WTC11 (cell line): Measurements from ENCODE around the gene NR3C1. TPM values are rescaled to one million over a fixed set of nuclear protein-coding genes. Genes with fewer than 3 reads are reported as not detected.

Experiments
- ATAC-seq: fragments of 200-7000 bp; cut with Tn5 transposase; 2 replicates; pipeline ENCODE4 v1.10.0; 2021; ENCODE audit warnings: mild to moderate bottlenecking, moderate library complexity
- CTCF ChIA-PET: fragments of 300-600 bp; sonication (Branson Sonifier 250); formaldehyde crosslinking; loops from one replicate; lab custom pipeline; 2021; ENCODE audit warnings: antibody characterized with exemption; lab: Charles Lee
- POLR2A ChIA-PET: fragments of 350-600 bp; sonication (Branson Sonifier 250); formaldehyde crosslinking; loops from one replicate; lab custom pipeline; 2021; ENCODE audit warnings: antibody characterized with exemption; lab: Charles Lee
- DNase-seq: peaks from one replicate; pipeline ENCODE4 v3.0.0; 2021; ENCODE audit warnings: low spot score
- H3K27ac Mint-ChIP-seq: 2 replicates; pipeline ENCODE4 v1.8.0; 2021; ENCODE audit warnings: mixed read lengths
- H3K27me3 Mint-ChIP-seq: 2 replicates; pipeline ENCODE4 v1.8.0; 2021; ENCODE audit warnings: low read depth, mild to moderate bottlenecking, moderate library complexity, mixed read lengths
- H3K36me3 Mint-ChIP-seq: 2 replicates; pipeline ENCODE4 v1.8.0; 2021; ENCODE audit warnings: mixed read lengths
- H3K4me1 Mint-ChIP-seq: 2 replicates; pipeline ENCODE4 v1.8.0; 2022; ENCODE audit warnings: mixed read lengths
- H3K4me3 Mint-ChIP-seq: 2 replicates; pipeline ENCODE4 v1.8.0; 2021; ENCODE audit warnings: mild to moderate bottlenecking, moderate library complexity, mixed read lengths
- H3K9me3 Mint-ChIP-seq: 2 replicates; pipeline ENCODE4 v1.8.0; 2021; ENCODE audit warnings: mixed read lengths
- ARID4B ChIP-seq: sonication (generic); formaldehyde crosslinking; IDR thresholded peaks from 2 replicates; pipeline ENCODE4 v1.8.0; 2023; ENCODE audit warnings: missing genetic modification reagents, mild to moderate bottlenecking, borderline replicate concordance
- CBFB ChIP-seq: sonication (generic); formaldehyde crosslinking; IDR thresholded peaks from 2 replicates; pipeline ENCODE4 v1.8.1; 2022; ENCODE audit warnings: mild to moderate bottlenecking, low read depth, missing genetic modification reagents
- CREB1 ChIP-seq: sonication (generic); formaldehyde crosslinking; IDR thresholded peaks from 2 replicates; pipeline ENCODE4 v1.8.0; 2023; ENCODE audit warnings: mild to moderate bottlenecking, missing genetic modification reagents
- E2F5 ChIP-seq: sonication (generic); formaldehyde crosslinking; IDR thresholded peaks from 2 replicates; pipeline ENCODE4 v1.8.1; 2022; ENCODE audit warnings: mild to moderate bottlenecking, moderate library complexity, missing genetic modification reagents
- ELF4 ChIP-seq: sonication (generic); formaldehyde crosslinking; IDR thresholded peaks from 2 replicates; pipeline ENCODE4 v1.8.1; 2022; ENCODE audit warnings: low read depth, mild to moderate bottlenecking, moderate library complexity, missing genetic modification reagents
- ESRRA ChIP-seq: sonication (generic); formaldehyde crosslinking; IDR thresholded peaks from 2 replicates; pipeline ENCODE4 v1.8.1; 2022; ENCODE audit warnings: mild to moderate bottlenecking, missing genetic modification reagents, borderline replicate concordance
- ETV6 ChIP-seq: sonication (generic); formaldehyde crosslinking; IDR thresholded peaks from 2 replicates; pipeline ENCODE4 v1.8.1; 2022; ENCODE audit warnings: mild to moderate bottlenecking, missing genetic modification reagents
- HMGA2 ChIP-seq: fragments of 250-450 bp; sonication (Bioruptor Pico); IDR thresholded peaks from 2 replicates; pipeline ENCODE4 v1.4.0; 2021; ENCODE audit warnings: mild to moderate bottlenecking, moderate library complexity
- JAZF1 ChIP-seq: fragments of 250-450 bp; sonication (Bioruptor Pico); IDR thresholded peaks from 2 replicates; pipeline ENCODE4 v1.9.0; 2021; ENCODE audit warnings: moderate library complexity, mild to moderate bottlenecking, inconsistent platforms
- JUN ChIP-seq: sonication (generic); formaldehyde crosslinking; IDR thresholded peaks from 2 replicates; pipeline ENCODE4 v1.8.0; 2023; ENCODE audit warnings: mild to moderate bottlenecking, missing genetic modification reagents
- KAT7 ChIP-seq: sonication (generic); formaldehyde crosslinking; IDR thresholded peaks from 2 replicates; pipeline ENCODE4 v1.8.1; 2023; ENCODE audit warnings: missing genetic modification reagents, mild to moderate bottlenecking, borderline replicate concordance
- RELA ChIP-seq: sonication (generic); formaldehyde crosslinking; IDR thresholded peaks from 2 replicates; pipeline ENCODE4 v1.8.1; 2022; ENCODE audit warnings: missing genetic modification reagents, mild to moderate bottlenecking, borderline replicate concordance
- RORB ChIP-seq: fragments of 250-450 bp; sonication (Bioruptor Pico); IDR thresholded peaks from 2 replicates; pipeline ENCODE4 v1.9.0; 2021; ENCODE audit warnings: mild to moderate bottlenecking
- ZBTB21 ChIP-seq: sonication (generic); formaldehyde crosslinking; IDR thresholded peaks from 2 replicates; pipeline ENCODE4 v1.8.1; 2023; ENCODE audit warnings: mild to moderate bottlenecking, missing genetic modification reagents, borderline replicate concordance
- ZNF121 ChIP-seq: sonication (generic); formaldehyde crosslinking; IDR thresholded peaks from 2 replicates; pipeline ENCODE4 v1.8.0; 2023; ENCODE audit warnings: missing genetic modification reagents
- ZNF219 ChIP-seq: sonication (generic); formaldehyde crosslinking; IDR thresholded peaks from 2 replicates; pipeline ENCODE4 v1.8.0; 2023; ENCODE audit warnings: missing genetic modification reagents, mild to moderate bottlenecking, borderline replicate concordance
- ZNF317 ChIP-seq: sonication (generic); formaldehyde crosslinking; IDR thresholded peaks from 2 replicates; pipeline ENCODE4 v1.8.1; 2023; ENCODE audit warnings: low read depth, mild to moderate bottlenecking, moderate library complexity, missing genetic modification reagents, borderline replicate concordance
- ZNF416 ChIP-seq: fragments of 250-450 bp; sonication (Bioruptor Pico); IDR thresholded peaks from 2 replicates; pipeline ENCODE4 v1.9.0; 2021; ENCODE audit warnings: mild to moderate bottlenecking, inconsistent platforms
- ZSCAN18 ChIP-seq: fragments of 250-450 bp; sonication (Bioruptor Pico); IDR thresholded peaks from 2 replicates; pipeline ENCODE4 v2.1.2; 2022; ENCODE audit warnings: mild to moderate bottlenecking, moderate library complexity
- total RNA-seq: library from RNA; stranded (reverse); gene quantifications from 3 replicates; pipeline ENCODE4 v1.2.3, GENCODE V29; 2021
- TF ChIP-seq, protein P1 (sequence below): fragments of 200-600 bp; IDR thresholded peaks from 2 replicates; pipeline ENCODE4 v1.8.0; 2022; ENCODE audit warnings: antibody characterized with exemption
- TF ChIP-seq, protein P2 (sequence below): sonication (generic); formaldehyde crosslinking; IDR thresholded peaks from 2 replicates; pipeline ENCODE4 v1.8.1; 2022; ENCODE audit warnings: missing genetic modification reagents, borderline replicate concordance
- TF ChIP-seq, protein P3 (sequence below): sonication (generic); formaldehyde crosslinking; IDR thresholded peaks from 2 replicates; pipeline ENCODE4 v1.8.0; 2022; ENCODE audit warnings: mild to moderate bottlenecking, missing genetic modification reagents
- TF ChIP-seq, protein P4 (sequence below): sonication (generic); formaldehyde crosslinking; IDR thresholded peaks from 2 replicates; pipeline ENCODE4 v1.8.1; 2023; ENCODE audit warnings: mild to moderate bottlenecking, missing genetic modification reagents, moderate library complexity

The NR3C1 gene
- total RNA-seq, 1 experiment from 2014 or later = 15.0 TPM

GRCh38 chr5:143435210-143435657 is 31.7 kb upstream of the NR3C1 start:
- peak overlapping the region; percentile 38 for H3K27ac Mint-ChIP-seq
- H3K4me3 Mint-ChIP-seq = peak overlapping the region; percentile 21; the same call in 1 of the 2 replicates
- no peaks in the 10 kb centered on the region for H3K36me3 Mint-ChIP-seq
- ATAC-seq (no peak), DNase-seq (no peak)
- peaks cover 22% of the 10 kb centered on the region for H3K4me1 Mint-ChIP-seq
- no peaks in the 10 kb centered on the region for H3K27me3 Mint-ChIP-seq
- no peaks in the 10 kb centered on the region for H3K9me3 Mint-ChIP-seq
- TF ChIP-seq ARID4B = no peak
- no peak for TF ChIP-seq ZNF121 (CRISPR knock-in tag)
- TF ChIP-seq, protein P1, sequence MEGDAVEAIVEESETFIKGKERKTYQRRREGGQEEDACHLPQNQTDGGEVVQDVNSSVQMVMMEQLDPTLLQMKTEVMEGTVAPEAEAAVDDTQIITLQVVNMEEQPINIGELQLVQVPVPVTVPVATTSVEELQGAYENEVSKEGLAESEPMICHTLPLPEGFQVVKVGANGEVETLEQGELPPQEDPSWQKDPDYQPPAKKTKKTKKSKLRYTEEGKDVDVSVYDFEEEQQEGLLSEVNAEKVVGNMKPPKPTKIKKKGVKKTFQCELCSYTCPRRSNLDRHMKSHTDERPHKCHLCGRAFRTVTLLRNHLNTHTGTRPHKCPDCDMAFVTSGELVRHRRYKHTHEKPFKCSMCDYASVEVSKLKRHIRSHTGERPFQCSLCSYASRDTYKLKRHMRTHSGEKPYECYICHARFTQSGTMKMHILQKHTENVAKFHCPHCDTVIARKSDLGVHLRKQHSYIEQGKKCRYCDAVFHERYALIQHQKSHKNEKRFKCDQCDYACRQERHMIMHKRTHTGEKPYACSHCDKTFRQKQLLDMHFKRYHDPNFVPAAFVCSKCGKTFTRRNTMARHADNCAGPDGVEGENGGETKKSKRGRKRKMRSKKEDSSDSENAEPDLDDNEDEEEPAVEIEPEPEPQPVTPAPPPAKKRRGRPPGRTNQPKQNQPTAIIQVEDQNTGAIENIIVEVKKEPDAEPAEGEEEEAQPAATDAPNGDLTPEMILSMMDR = no peak
- no peak for TF ChIP-seq ESRRA
- no peak for TF ChIP-seq CREB1
- TF ChIP-seq CBFB (CRISPR knock-in tag) = no peak
- no peak for TF ChIP-seq ELF4 (CRISPR knock-in tag)
- TF ChIP-seq JUN (CRISPR knock-in tag) = no peak
- TF ChIP-seq RORB (CRISPR knock-in tag) = no peak
- TF ChIP-seq ZSCAN18 = no peak
- TF ChIP-seq, protein P2, sequence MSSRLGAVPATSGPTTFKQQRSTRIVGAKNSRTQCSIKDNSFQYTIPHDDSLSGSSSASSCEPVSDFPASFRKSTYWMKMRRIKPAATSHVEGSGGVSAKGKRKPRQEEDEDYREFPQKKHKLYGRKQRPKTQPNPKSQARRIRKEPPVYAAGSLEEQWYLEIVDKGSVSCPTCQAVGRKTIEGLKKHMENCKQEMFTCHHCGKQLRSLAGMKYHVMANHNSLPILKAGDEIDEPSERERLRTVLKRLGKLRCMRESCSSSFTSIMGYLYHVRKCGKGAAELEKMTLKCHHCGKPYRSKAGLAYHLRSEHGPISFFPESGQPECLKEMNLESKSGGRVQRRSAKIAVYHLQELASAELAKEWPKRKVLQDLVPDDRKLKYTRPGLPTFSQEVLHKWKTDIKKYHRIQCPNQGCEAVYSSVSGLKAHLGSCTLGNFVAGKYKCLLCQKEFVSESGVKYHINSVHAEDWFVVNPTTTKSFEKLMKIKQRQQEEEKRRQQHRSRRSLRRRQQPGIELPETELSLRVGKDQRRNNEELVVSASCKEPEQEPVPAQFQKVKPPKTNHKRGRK (CRISPR knock-in tag) = no peak
- no peak for TF ChIP-seq E2F5 (CRISPR knock-in tag)
- TF ChIP-seq RELA (CRISPR knock-in tag) = no peak
- TF ChIP-seq, all 79 proteins: peak for 0
- ChIA-PET CTCF (interaction anchor here (1.5 kb wide), 1 partner anchor 32 kb away, joined by 4 read pairs; the partner anchor contains the start of gene NR3C1), POLR2A (no interaction called here)

DNA sequence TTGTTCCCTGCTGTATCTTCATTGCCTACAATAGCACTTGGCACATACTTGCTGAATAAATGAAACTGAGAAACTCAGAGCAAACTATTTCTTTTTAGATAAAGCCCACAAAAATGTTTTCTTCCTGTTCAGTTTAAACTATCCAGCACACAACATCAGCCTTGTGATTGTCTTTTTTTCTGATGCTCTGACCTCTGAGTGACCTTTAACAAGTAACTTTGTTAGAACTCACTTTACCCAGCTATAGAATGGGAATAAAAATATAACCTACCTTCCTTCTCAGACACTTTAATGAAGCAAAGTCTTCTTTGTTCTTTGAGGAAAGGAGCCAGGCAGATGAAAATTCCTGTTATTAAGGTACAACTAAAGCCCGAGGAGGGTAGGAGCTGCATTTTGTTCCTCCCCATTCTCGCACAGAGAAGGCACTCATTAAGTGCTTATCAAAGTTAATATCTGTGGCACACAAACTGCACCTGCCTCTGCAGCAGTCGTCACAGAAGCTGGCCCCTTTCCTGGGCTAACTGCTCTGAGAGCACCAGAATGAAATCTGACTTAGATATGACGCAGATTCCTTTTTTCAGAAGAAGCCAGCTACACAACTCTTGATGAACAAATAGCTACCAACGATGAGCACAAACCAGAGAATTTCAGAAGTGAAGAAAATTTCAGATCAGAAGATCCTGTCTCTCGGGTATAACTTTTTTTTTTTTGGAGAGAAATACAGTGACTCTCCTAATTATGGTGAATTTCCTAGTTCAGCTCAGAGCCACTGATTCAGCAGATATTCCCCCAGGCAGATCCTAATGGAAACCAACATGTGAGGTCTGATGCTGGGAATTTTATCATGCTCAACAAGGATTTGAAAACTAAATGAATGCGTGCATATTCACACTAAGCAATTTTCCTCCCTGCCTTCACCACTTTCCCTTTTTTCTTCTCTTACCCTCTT is 31.0 kb upstream of the NR3C1 start:
- Mint-ChIP-seq H3K4me1 (peaks cover 22% of the 10 kb centered on the region), H3K27ac (no peak overlapping the region), H3K4me3 (no peak overlapping the region), H3K36me3 (no peaks in the 10 kb centered on the region), H3K27me3 (no peaks in the 10 kb centered on the region), H3K9me3 (no peaks in the 10 kb centered on the region)
- ATAC-seq (no peak), DNase-seq (no peak)
- POLR2A ChIA-PET = interaction anchor here (0.5 kb wide), 1 partner anchor 729 kb away, joined by 3 read pairs; no protein-coding TSS in a partner anchor
- TF ChIP-seq, protein P3, sequence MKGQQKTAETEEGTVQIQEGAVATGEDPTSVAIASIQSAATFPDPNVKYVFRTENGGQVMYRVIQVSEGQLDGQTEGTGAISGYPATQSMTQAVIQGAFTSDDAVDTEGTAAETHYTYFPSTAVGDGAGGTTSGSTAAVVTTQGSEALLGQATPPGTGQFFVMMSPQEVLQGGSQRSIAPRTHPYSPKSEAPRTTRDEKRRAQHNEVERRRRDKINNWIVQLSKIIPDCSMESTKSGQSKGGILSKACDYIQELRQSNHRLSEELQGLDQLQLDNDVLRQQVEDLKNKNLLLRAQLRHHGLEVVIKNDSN (CRISPR knock-in tag) = no peak
- TF ChIP-seq ZNF317 (CRISPR knock-in tag) (no peak), ETV6 (CRISPR knock-in tag) (no peak), ZNF219 (CRISPR knock-in tag) (no peak), ZNF416 (CRISPR knock-in tag) (no peak), KAT7 (CRISPR knock-in tag) (no peak), HMGA2 (CRISPR knock-in tag) (no peak), JAZF1 (CRISPR knock-in tag) (no peak), ZBTB21 (CRISPR knock-in tag) (no peak)
- TF ChIP-seq, protein P4, sequence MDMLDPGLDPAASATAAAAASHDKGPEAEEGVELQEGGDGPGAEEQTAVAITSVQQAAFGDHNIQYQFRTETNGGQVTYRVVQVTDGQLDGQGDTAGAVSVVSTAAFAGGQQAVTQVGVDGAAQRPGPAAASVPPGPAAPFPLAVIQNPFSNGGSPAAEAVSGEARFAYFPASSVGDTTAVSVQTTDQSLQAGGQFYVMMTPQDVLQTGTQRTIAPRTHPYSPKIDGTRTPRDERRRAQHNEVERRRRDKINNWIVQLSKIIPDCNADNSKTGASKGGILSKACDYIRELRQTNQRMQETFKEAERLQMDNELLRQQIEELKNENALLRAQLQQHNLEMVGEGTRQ = no peak
- CTCF ChIA-PET = interaction anchor here (0.6 to 1.5 kb wide), 3 partner anchors 31 to 1605 kb away, joined by 3 to 4 read pairs (median 3); partner anchors contain the start of gene NR3C1
